Muscle of arm (tissue), 14 donors: ENCODE measurements around the gene CYB561A3. TPM values are rescaled to one million over a fixed set of nuclear protein-coding genes. Genes with fewer than 3 reads are reported as not detected.
"Not testable (repeated sequence)": the region's sequence is repeated elsewhere in the genome, so short reads cannot be mapped to it uniquely, and the experiment has no call there.

Experiments
- DNase-seq: peaks from one replicate; pipeline ENCODE4 v3.0.0-alpha.2; 2013
- long read RNA-seq, 11 donors: transcript quantifications; one replicate each; lab custom pipeline, GENCODE V29; 2026
- polyA plus RNA-seq, 12 donors: library from polyadenylated mRNA; unstranded; fragments of 120-200 nt; gene quantifications; one replicate each; pipeline ENCODE4 v1.2.1, GENCODE V29; 2013; ENCODE audit not compliant: insufficient read length in 12 of 12

CYB561A3 gene, protein sequence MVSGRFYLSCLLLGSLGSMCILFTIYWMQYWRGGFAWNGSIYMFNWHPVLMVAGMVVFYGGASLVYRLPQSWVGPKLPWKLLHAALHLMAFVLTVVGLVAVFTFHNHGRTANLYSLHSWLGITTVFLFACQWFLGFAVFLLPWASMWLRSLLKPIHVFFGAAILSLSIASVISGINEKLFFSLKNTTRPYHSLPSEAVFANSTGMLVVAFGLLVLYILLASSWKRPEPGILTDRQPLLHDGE
- polyA plus RNA-seq = 10 to 100 TPM in 11 of 12 donors, not detected in 1; 13.4 to 37.7 (median 17.1) TPM
- long read RNA-seq, donor 1, partial matches to known transcripts = 0 of 5 reads
- long read RNA-seq, donor 1, other reads (novel, unspliced or antisense) = 0 of 5 reads
- long read RNA-seq, donor 2, partial matches to known transcripts = 5 of 7 reads
- long read RNA-seq, donor 2, other reads (novel, unspliced or antisense) = 0 of 7 reads
- long read RNA-seq, donor 3, partial matches to known transcripts = 0 of 2 reads
- long read RNA-seq, donor 3, other reads (novel, unspliced or antisense) = 0 of 2 reads
- long read RNA-seq, donor 4 = 0 reads
- long read RNA-seq, donor 5 = 0 reads
- long read RNA-seq, donor 6, partial matches to known transcripts = 0 of 3 reads
- long read RNA-seq, donor 6, other reads (novel, unspliced or antisense) = 0 of 3 reads
- long read RNA-seq, donor 7, partial matches to known transcripts = 0 of 3 reads
- long read RNA-seq, donor 7, other reads (novel, unspliced or antisense) = 0 of 3 reads
- long read RNA-seq, donor 8, partial matches to known transcripts = 0 of 4 reads
- long read RNA-seq, donor 8, other reads (novel, unspliced or antisense) = 0 of 4 reads
- long read RNA-seq, donor 9, partial matches to known transcripts = 0 of 2 reads
- long read RNA-seq, donor 9, other reads (novel, unspliced or antisense) = 0 of 2 reads
- long read RNA-seq, donor 10, partial matches to known transcripts = 6 of 11 reads
- long read RNA-seq, donor 10, other reads (novel, unspliced or antisense) = 0 of 11 reads
- long read RNA-seq, donor 11, partial matches to known transcripts = 0 of 5 reads
- long read RNA-seq, donor 11, other reads (novel, unspliced or antisense) = 0 of 5 reads

DNA sequence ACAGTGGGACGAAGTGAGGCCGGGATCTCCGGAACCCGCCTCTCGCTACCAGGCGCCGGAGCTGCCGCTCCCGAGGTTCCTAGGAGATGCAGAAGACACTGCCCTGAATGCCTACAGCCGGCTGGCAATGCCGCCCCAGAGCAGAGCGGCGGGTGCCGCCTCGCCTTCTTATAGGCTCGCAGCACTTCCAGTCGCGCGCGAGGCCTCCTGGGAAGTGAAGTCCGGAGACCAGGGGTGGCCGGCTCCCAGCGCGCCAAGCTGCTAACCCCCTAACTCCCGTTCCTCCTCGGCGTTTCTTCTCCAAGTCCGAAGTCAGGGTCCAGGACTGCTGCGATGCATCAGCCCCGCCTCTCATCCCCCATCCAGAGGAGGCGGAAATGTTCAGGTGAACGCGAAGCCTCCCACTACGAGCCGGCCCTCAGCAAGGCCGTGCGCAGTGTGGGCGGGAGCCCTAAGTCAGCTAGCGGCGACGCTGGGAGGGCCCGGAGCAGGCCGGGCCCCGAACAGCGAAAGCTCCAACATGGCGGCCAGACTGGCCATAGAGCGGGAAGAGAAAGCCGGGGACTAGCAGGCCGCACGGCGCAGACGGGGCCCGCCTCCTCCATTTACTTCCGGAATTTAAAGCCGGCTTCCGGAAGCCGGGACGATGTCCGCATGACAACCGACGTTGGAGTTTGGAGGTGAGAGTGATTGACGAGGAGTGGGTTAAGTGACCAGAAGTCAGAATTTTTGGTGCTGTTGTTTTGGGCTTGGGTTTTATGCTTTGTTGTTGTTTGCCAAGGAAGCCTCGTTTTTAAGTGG lies at the start of gene CYB561A3, which contains the start of gene TMEM138:
Gene CYB561A3 (minus strand): TSS at position 142 of the 801 bp plus-strand sequence. CDS start 5,169 bp downstream, outside the sequence.
Gene TMEM138 (plus strand): TSS at position 634 of the 801 bp plus-strand sequence. CDS start 2,017 bp downstream, outside the sequence.
- DNase-seq = peak; percentile 93

DNA sequence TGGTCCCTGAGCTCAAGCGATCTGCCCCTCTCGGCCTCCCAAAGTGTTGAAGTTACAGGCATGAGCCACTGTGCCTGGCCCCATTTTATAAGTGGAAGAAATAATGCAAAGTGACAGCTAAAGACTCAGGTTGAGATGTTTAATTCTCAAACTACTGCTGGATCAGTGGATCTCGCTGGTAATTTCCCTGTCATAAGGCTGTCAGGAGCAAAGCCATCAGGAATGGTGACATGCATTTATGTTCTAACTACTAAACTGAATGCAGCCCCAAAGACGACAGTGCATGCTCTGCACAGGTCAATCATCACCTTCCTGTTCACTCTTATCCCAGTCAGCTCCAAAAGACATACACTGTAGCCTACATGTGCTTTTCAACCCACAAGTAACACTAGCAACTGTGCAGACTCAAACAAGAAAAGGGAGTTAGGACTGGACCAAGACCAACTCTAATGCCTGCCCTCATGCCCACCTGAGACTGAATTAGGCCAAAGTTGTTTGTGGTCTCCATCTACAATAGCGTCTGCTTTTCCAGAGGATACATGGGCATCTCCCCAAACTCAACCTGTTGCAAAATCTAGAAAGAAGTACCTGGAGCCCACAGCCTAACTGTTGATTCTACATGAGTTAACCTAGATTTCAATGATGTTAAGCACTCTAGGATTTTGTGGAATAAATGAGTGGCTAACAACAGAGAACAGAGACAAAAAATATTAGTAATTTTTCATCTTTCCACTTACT lies 45.5 kb upstream of the CYB561A3 start:
- DNase-seq = no peak

DNA sequence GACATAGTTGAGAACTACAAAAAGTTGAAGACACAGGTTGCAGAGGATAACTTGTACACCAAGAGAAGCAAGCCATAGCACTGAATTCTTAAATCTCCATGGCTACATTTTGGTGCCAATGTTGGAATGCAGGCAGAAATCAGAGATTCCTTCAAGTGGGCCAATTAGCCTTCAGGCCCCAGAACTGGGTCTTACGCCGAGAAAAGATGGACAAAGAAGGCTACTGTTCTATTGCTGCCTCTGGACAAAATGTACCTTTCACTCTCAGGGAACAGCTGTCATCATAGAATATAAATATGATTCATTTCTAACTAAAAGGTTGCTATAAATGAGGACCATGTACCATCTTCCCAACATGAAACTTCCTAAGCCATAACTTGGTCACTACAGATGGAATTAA lies 44.4 kb upstream of the CYB561A3 start:
- DNase-seq = no peak

DNA sequence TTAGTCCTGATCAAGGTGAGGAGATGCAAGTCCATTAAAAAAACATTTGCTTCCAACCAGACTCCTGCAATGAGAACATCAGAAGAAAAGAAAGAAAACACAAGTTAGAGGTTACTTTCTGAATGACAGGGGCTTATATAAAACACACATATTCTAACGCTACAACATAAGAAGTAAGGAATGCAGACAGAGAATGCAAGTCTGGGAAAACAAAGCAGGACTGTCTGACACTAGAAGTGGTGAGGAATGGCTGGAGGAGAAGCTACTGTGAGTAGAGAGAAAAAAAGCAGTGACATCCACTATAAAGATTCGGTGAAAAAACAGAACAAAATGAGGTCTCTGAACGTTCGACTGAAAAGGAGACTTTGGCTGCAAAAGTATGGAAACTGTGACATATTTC lies 43.0 kb upstream of the CYB561A3 start:
- DNase-seq = no peak

DNA sequence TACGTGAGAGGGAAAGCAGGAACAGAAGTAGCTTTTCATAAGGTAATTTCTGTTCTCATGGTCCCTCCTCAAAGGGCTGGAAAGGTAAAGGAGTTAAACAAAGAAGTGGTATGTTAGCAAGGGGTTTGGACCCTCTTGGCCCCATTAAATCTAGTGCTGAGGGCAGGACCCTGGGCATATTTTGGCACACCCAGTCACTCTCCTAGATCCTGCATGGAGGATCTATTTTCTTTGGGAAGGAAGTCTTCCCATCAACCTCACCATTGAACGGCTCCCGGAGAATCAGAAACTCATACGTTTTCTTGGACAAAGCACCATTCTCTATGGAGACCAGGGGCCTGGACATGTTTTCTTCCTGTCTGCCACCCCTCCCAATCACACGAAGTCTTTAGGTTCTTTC lies 42.4 kb upstream of the CYB561A3 start:
- DNase-seq = no peak

DNA sequence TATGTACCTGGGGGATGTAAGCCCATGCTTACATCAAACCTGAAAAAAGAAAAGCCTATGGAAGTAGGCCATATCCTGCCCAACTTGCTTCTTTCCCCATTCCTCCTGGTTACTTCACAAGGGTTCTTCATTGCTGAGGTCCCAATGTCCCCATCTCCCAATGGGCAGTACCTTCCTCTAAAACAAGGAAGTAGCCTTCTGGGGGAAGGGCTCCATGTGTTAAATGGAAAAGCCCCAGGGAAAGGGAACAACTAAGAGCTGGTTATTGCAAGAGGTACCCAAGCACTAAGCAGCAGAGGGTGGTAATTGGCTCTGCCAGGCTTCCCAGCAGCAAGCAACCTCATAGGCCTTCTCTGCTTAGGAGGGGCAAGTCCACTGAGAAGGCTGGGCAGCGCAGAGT lies 42.0 kb upstream of the CYB561A3 start:
- DNase-seq = no peak

DNA sequence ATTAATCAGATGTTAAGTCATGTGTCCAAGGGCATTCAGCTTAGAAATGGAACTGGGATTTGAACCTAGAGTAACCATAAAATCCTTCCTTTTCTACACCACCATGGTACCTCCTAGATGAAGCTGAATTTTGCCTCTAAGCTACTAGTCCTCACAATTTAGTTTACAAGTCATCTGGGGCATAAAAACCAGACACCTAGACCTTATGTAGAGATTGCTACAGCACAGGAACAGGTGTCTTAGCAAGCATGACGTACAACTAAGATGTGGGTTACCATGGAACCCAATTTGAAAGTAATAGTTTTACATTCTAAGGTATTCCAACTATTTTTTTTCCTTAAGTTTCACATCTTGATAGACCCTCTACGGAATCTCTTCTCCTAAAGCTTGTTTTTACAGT lies 39.9 kb upstream of the CYB561A3 start:
- no peak for DNase-seq

DNA sequence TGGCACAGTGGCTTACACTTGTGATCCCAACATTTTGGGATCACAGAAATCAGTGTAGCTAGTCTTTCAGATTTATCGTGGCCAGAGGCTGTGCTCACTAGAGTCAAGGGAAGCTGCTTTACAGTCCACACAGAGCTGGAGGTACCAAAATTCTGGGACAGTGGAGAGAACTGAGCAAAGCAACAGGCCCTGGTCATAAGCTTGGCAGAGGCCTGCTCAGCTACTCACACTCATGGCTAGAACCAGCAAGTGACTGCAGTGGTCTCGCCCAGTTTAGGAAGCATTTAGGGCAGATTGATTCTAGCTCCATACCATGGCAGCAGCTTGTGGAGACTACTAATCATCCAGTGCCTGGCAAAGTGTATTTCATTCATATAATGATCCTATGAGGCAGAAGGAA lies 39.5 kb upstream of the CYB561A3 start:
- DNase-seq = no peak

DNA sequence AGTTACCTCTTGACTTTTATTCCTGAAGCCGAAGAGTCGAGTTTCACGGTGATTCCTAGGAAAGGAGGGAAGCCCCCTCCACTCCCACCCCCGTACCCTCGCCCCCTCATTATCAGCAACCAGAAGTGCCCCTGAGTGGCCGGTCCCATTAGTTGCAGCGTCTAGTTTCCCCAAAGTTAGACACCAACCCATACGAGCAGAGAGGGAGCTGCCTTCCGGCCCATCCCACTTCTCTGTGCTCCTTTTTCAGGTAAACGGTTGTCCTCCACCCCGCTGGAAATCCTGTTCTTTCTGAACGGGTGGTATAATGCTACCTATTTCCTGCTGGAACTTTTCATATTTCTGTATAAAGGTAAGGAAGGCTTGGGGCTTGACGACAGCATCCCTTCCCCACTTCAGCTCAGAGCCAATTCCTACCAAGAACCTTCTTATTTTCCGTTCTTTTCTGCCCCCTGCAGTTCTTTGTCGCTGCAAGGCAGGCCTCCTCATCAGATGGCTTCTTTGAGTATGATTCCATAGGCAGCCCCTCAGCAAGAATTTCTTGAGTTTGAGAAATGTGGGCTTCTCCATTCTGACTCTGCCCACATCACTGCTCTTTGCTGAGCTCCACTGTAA lies 31.4 kb upstream of the CYB561A3 start:
- DNase-seq = peak; percentile 13

DNA sequence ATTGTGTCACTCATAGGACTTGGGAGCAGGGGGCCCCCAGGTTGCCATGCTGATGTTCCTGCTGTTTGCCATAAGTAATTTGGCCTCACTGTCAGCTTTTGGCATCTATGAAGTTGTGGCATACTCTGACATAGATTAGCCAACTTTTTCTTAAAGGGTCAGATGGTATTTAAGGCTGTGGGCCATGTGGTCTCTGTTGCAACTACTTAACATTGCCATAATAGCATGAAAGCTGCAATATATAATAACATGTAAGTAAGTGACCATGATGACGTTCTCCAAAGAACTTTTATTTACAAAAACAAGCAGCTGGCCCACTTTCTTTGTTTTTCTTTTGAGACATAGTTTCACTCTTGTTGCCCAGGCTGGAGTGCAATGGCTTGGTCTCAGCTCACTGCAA lies 28.5 kb upstream of the CYB561A3 start:
- no peak for DNase-seq

DNA sequence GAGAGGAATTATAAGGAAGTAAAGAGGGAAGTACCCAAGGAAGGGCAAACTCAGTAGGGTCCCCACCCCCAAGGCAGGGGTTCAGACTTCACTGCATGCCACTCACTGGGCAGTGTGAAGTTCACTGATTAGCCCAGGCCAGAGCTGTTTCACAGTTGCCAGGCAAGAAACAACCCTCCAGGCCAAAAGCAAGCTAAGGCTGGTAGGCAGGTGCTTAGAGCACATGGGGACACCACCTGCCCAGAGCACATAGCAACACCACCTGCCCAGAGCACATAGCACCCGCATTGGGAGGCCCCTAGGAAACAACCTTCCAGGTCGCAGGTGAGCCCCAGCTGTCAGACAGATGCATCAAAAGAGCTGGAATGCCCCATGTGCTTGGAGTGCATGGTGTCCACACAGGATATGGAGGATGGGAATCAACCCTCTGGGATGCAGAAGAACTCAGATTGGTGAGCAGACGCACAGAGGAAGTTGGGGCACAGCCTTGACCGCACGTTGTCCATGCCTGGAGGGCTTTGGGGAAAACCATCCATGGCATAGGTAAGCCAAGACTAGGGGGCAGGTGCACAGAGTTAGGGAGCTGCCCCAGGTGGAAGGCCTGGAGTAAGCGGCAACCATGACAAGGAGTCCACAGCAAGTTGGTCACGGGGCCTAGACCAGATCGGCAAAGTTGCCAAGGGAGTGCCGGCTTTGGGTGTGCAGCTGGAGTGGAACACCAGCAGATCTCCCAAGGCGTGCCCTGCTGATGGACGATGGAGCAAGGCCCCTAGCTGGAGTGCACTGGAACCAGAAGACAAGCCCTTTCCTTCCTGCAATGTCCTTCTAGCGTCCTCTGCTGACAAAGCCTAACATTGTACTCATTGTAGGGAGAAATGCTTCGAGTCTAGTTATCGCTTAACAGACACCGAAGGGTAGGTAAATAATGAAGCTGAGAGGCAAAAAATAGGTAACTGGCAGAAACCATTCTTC lies 22.9 kb upstream of the CYB561A3 start:
- no peak for DNase-seq

DNA sequence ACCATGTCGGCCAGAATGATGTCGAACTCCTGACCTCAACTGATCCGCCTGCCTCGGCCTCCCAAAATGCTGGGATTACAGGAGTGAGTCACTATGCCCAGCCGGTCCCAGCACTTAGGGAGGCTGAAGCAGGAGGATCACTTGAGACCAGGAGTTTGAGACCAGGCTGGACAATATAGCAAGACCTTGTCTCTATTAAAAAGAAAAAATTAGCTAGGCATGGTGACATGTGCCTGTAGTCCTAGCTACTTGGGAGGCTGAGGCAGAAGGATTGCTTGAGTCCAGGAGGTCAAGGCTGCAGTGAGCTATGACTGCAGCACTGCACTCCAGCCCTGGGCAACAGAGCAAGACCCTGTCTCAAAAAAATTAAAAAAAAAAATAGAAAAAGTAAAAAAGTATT lies 22.2 kb upstream of the CYB561A3 start:
- not testable (repeated sequence) for DNase-seq

DNA sequence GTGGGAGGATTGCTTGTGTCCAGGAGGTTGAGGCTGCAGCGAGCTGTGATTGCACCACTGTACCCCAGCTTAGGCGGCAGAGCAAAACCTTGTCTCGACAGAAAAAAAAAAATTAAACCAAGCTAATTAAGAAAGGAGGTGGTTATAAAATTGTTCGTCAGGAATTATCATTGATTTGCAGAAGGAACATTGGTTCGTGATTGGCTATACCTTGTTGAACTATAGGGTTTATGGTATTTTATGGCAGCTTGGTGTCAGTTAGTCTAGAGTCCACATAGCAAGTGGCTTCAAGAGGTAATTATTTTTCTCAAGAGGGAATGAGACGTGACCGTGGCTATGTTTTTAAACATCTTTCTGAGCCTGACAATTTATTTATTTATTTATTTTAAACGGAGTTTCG lies 19.2 kb upstream of the CYB561A3 start:
- no peak for DNase-seq

DNA sequence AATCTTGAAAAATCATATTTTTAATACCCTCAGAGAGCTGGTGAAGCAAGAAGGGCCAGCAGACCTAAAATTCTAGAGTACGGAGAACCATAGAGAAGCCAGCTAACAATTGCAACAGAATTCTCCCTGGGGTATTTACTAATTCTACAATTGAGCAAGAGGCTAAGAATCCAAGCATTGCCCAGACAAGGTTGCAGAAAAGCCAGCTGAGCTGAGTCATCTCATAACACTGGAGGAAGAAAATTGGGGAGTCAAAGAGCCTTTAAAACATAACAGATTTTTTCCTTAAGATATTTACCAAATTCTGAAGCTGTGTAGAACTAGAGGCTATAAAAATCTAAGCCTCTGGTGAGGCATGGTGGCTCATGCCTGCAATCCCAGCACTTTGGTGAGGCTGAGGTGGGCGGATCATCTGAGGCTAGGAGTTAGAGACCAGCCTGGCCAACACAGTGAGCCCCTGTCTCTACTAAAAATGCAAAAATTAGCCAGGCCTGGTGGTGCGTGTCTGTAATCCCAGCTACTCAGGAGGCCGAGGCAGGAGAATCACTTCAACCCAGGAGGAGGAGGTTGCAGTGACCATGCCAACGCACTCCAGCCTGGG lies 17.1 kb upstream of the CYB561A3 start:
- DNase-seq = no peak

DNA sequence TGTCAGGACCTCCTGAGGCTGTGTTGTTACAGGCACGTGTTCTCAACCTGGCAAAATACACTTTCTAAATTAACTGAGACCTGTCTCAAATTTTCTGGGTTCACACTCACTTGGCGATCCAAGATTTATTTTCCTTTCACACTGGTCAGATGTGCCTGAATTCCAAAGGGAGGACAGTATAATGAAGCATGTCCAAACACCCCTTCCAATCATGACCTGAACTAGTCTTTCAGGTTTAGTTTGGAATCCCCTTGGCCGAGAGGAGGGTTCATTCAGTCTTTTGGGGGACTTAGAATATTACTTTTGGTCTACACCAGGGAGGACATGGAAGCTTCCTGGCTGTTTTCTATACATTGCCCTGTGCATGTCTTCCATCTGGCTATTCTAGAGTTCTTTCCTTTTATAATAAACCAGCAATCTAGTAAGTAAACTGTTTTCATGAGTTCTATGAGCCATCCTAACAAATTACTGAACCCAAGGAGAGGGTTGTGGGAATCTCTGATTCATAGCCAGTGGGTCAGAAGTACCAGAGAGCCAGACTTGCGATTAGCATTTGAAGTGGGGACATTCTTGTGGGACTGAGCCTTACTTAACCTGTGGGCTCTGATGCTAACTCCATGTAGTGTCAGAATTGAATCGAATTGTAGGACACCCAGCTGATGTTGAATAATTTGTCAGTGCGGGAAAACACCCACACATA lies 15.9 kb upstream of the CYB561A3 start:
- DNase-seq = no peak

DNA sequence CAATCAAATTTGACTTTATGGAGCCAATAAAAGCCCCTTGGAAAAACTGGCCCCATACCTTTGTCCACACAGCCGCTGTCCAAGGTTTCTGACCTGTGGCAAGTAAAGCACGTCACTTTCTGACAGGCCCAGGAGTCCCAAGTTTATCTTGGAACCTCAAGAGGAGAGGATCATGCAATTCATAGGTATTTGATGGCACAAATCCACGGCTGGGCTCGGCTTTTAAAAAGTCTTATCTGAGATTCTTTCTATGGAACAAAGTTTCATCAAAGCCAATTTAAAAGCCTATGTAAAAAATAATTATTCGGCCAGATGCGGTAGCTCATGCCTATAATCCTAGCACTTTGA lies 14.1 kb upstream of the CYB561A3 start:
- no peak for DNase-seq

DNA sequence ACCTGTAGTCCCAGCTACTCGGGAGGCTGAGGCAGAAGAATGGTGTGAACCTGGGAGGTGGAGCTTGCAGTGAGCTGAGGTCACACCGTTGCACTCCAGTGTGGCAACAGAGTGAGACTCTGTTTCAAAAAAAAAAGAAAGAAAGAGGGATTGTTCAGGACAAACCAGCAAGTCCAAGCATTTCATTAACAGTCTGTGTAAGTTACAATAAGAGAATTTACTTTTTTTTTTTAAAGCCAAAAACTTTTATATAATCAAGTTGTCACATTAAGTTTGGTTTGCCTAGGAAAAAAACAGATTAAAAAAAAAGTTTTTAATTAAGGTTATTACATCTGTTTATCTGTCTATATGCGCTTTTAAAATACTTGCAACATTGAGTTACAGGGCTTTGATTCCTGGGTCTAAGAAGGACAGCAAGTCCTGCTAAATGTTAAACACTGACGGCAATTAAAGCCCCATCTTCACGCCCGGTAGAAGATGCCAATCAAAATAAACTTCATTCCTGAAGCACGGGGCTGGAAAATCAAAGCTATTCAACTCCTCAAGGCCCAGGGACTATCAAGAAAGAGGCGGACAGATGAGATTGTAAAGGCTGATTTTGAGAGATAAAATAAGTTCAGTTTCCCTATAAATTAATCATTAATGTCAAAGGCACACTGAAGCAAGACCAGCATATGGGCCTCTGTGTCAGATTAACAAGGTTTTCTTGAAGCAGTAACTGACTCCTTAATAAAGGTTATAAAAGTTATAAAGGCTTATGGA lies 11.2 kb upstream of the CYB561A3 start:
- DNase-seq = no peak
